Smooth muscle cell (in vitro differentiated cells): ENCODE data around the gene CHCHD1. TPM values are rescaled to one million over a fixed set of nuclear protein-coding genes. Genes with fewer than 3 reads are reported as not detected.

Experiments
- DNase-seq: peaks from one replicate; lab custom pipeline; 2025; ENCODE audit not compliant: unreplicated experiment; lab: John Stamatoyannopoulos, UW
- H2AFZ ChIP-seq: fragments of 200-600 bp; sonication (generic); 2 replicates; pipeline ENCODE4 v1.6.0; 2016; ENCODE audit warnings: antibody characterized with exemption, low read depth, mild to moderate bottlenecking
- H3F3A ChIP-seq: fragments of 200-600 bp; sonication (generic); 2 replicates; pipeline ENCODE4 v1.6.0; 2017; ENCODE audit warnings: antibody characterized with exemption, low read depth
- H3K27ac ChIP-seq: fragments of 200-600 bp; sonication (generic); 2 replicates; pipeline ENCODE4 v1.5.1; 2016; ENCODE audit warnings: low read depth, mild to moderate bottlenecking
- H3K27me3 ChIP-seq: fragments of 200-600 bp; sonication (generic); 2 replicates; pipeline ENCODE4 v1.6.1; 2016; ENCODE audit warnings: low read depth, mild to moderate bottlenecking
- H3K36me3 ChIP-seq: fragments of 200-600 bp; sonication (generic); 2 replicates; pipeline ENCODE4 v1.5.1; 2016; ENCODE audit warnings: low read depth
- H3K4me1 ChIP-seq: fragments of 200-600 bp; sonication (generic); 2 replicates; pipeline ENCODE4 v1.5.1; 2016; ENCODE audit warnings: low read depth
- H3K4me2 ChIP-seq: fragments of 200-600 bp; sonication (generic); 2 replicates; pipeline ENCODE4 v1.6.0; 2016; ENCODE audit warnings: mild to moderate bottlenecking
- H3K4me3 ChIP-seq: fragments of 200-600 bp; sonication (generic); 2 replicates; pipeline ENCODE4 v1.5.1; 2016; ENCODE audit warnings: mild to moderate bottlenecking
- H3K79me2 ChIP-seq: fragments of 200-600 bp; sonication (generic); 2 replicates; pipeline ENCODE4 v1.6.0; 2016; ENCODE audit warnings: low read depth, mild to moderate bottlenecking
- H3K9ac ChIP-seq: fragments of 200-600 bp; sonication (generic); 2 replicates; pipeline ENCODE4 v1.6.0; 2016; ENCODE audit warnings: low read depth
- H3K9me3 ChIP-seq: fragments of 200-600 bp; sonication (generic); replicated peaks from 2 replicates; pipeline ENCODE4 v1.5.1; 2016; ENCODE audit warnings: low read depth
- H4K20me1 ChIP-seq: fragments of 200-600 bp; sonication (generic); 2 replicates; pipeline ENCODE4 v1.6.0; 2016; ENCODE audit warnings: low read depth
- CTCF ChIP-seq: fragments of 200-600 bp; sonication (generic); IDR thresholded peaks from 2 replicates; pipeline ENCODE4 v1.5.1; 2017; ENCODE audit warnings: borderline replicate concordance, mild to moderate bottlenecking, antibody characterized with exemption; ENCODE audit not compliant: insufficient read depth, poor library complexity, severe bottlenecking
- WGBS: methylation state at CpG from one replicate; pipeline ENCODE4 v1.1.7; 2016; ENCODE audit warnings: low lambda C conversion rate; 5-methylcytosine and 5-hydroxymethylcytosine counted together
- polyA plus RNA-seq: library from polyadenylated mRNA; unstranded; fragments of >200 nt; fragmentation: Nextera tagmentation; extraction: Ambion mirVana; gene quantifications from 2 replicates; pipeline ENCODE4 v1.2.1, GENCODE V29; 2016
- total RNA-seq: library from RNA; depleted of rRNA; stranded (reverse); fragments of >200 nt; gene quantifications from 2 replicates; pipeline ENCODE4 v1.2.3, GENCODE V29; 2014

Gene CHCHD1
- total and polyA plus RNA-seq, 2 experiments from 2014 or later, result 65.9 to 68.3 TPM

- TF ChIP-seq CTCF, result no peak
- no peak overlapping the region for H3K4me3 ChIP-seq
- 96% methylated on average over 19 of the region's 19 CpGs for WGBS
- H3K9ac ChIP-seq, result no peak overlapping the region
- DNase-seq, result no peak
- H3K27ac ChIP-seq, result no peak overlapping the region
- peaks cover 6% of the 10 kb centered on the region for H3K36me3 ChIP-seq
- no peak overlapping the region for H2AFZ ChIP-seq
- peaks cover 5% of the 10 kb centered on the region for H3F3A ChIP-seq
- no peak overlapping the region for H3K4me2 ChIP-seq
- H3K27me3 ChIP-seq, result no peaks in the 10 kb centered on the region
- H3K9me3 ChIP-seq, result no peaks in the 10 kb centered on the region
- no peaks in the 10 kb centered on the region for H3K79me2 ChIP-seq
- no peaks in the 10 kb centered on the region for H3K4me1 ChIP-seq
- no peaks in the 10 kb centered on the region for H4K20me1 ChIP-seq
These were observed 15.6 kb downstream of the CHCHD1 start for GRCh38 chr10:73797324-73798025.

- WGBS, result over 99% methylated on average over 6 of the region's 6 CpGs
- Histone ChIP-seq H3K9me3 (no peaks in the 10 kb centered on the region), H3K36me3 (peaks cover 6% of the 10 kb centered on the region)
These were observed 16.2 kb downstream of the CHCHD1 start for GRCh38 chr10:73798087-73798486.

GRCh38 chr10:73798927-73799560 lies 17.2 kb downstream of the CHCHD1 start:
- H3K36me3 ChIP-seq, result peaks cover 2% of the 10 kb centered on the region
- H3K27ac ChIP-seq, result no peak overlapping the region
- H3K27me3 ChIP-seq, result no peaks in the 10 kb centered on the region
- no peak overlapping the region for H2AFZ ChIP-seq
- H3F3A ChIP-seq, result peaks cover 5% of the 10 kb centered on the region
- H3K4me1 ChIP-seq, result no peaks in the 10 kb centered on the region
- H4K20me1 ChIP-seq, result no peaks in the 10 kb centered on the region
- 97% methylated on average over 10 of the region's 10 CpGs for WGBS
- no peaks in the 10 kb centered on the region for H3K9me3 ChIP-seq
- DNase-seq, result no peak
- H3K4me3 ChIP-seq, result no peak overlapping the region
- H3K9ac ChIP-seq, result no peak overlapping the region
- no peak overlapping the region for H3K4me2 ChIP-seq
- TF ChIP-seq CTCF, result no peak
- no peaks in the 10 kb centered on the region for H3K79me2 ChIP-seq

More at GRCh38 chr10:73798087-73798486, 16.2 kb downstream of the CHCHD1 start:
- peaks cover 5% of the 10 kb centered on the region for H3F3A ChIP-seq
- H3K4me1 ChIP-seq, result no peaks in the 10 kb centered on the region
- H2AFZ ChIP-seq, result no peak overlapping the region
- H3K27me3 ChIP-seq, result no peaks in the 10 kb centered on the region
- TF ChIP-seq CTCF, result no peak
- no peak overlapping the region for H3K9ac ChIP-seq
- no peak overlapping the region for H3K4me2 ChIP-seq
- no peak overlapping the region for H3K27ac ChIP-seq
- no peaks in the 10 kb centered on the region for H4K20me1 ChIP-seq
- no peak overlapping the region for H3K4me3 ChIP-seq
- H3K79me2 ChIP-seq, result no peaks in the 10 kb centered on the region
- no peak for DNase-seq
